GM21360 (cell line): ENCODE data around the gene C4BPA.

Experiments used
- ATAC-seq: cut with Tn5 transposase; IDR thresholded peaks from one replicate; pipeline ENCODE4 v1.9.1; 2021; ENCODE audit warnings: mild to moderate bottlenecking, moderate library complexity; ENCODE audit not compliant: unreplicated experiment

C4BPA gene

DNA sequence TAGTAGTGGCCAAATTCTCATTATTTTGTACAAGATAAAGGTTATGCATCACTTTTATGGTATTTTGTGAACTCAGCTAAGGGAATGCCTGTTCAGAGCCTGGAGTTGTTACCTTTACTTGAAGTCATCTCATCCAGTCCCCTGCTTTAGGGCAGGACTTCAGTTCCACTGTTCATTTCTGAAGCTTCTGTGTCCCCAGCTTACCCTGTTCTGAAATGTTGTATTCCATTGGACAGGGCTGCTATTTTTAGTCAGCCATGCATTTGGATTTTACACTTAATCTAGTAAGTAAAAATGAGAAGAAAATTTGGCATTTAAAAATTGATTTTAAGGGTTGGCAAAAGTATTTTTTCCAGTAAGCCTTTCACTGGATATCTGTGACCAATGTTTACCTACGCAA is 27.0 kb upstream of the C4BPA start:
- ATAC-seq: no peak

DNA sequence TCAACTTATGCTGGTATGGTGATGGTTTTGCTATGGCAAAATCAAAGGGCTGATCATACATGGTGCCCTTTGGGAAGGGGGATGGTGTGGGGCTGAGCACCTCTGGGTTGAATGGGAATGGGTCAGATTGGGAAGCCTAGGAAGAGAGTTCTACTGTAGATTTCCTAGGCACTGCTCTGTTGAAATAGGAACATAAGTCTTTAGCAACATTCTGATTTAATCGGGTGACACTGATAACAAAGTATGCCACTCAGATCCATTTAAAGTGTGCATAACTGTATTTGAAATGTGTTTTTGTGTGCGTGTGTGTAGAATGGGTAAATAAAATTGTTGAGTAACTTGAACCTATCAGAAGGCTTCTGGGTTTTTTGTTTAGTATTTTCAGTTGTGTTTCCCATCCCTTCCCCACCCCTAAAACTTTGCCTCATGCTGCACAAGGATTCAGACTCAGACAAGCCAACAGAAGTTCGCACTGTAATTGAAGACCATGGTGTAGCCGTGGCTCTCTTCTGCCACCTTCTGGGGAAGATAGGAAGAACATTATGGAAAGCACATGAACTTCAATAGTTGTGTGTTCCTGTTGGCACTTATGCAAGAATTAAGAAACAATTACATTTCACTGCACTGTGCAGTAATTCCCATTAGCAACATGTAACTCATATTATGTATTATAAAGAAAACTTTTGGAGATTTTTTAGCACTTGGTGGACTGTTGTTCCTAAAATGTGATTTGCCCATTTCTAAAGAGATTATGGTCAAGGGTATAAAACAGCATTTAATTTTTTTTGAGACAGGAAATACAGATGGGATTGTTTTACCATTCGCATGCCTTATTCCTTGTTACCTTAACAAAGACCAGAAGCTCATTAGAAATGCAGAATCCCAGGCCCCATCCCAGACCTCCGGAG is 26.3 kb upstream of the C4BPA start:
- ATAC-seq: no peak

GRCh38 chr1:207078578-207079132 is 25.4 kb upstream of the C4BPA start:
- ATAC-seq: no peak

GRCh38 chr1:207079706-207080241 is 24.3 kb upstream of the C4BPA start:
- no peak for ATAC-seq

GRCh38 chr1:207081088-207081487 is 22.9 kb upstream of the C4BPA start:
- ATAC-seq: no peak

DNA sequence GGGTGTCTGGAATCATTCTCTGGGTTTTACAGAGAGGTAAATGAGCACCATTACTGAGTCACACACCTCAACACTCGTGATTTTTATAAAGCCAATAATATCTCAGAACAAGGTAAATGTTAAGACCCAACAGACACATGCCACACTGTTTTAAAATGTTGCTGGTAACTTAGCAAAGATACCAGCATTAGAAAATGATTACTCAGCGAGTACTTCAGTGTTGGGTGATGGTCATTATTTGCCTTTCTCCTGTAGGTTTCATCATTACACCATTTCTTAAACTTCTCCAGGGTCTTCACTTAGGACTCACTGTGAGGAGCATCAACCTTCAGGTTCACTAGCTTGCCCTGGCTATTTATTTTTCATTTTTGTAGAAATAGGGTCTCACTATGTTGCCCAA is 22.2 kb upstream of the C4BPA start:
- no peak for ATAC-seq

DNA sequence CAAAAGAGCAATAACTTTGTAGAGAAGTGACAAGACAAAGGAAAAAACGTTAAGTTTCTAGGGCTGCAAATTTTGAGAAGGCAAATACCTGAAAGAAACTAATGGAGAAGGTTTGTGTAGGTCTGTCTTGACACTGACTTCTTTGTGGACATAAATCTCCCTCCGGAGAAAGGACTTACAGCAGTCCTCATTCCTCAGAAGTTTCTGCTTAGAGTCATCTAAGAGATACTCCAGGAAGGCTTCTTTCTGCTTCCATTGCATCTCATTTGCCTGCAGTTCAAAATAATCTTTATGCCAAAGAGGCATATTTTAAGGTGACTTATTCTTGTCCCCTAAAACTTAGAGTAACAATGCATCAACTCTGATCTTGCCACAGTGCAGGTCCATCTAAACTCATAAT is 19.8 kb upstream of the C4BPA start:
- ATAC-seq: no peak

- peak; percentile 55 for ATAC-seq
Measured at GRCh38 chr1:207084701-207085180, 19.3 kb upstream of the C4BPA start.

DNA sequence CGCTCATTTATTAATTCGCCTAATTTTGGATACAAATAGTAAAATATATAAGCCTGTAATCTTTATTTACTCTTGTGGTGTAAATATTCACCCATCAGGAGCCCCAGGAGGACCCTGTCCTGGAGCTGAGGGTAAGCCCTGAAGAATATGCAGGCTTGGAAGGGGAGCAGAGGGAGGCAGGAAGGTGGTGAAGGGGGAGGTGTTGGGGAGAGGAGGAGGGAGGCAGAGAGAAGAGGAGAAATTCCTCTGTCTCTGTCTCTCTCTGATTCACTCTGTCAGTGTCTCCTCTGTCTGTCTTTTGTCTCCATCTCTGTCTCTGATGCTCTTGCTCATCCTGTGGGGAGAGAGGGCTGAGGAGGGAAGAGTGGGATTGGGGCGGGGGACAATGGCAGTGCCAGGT is 18.1 kb upstream of the C4BPA start:
- no peak for ATAC-seq

- no peak for ATAC-seq
Measured at GRCh38 chr1:207088161-207088560, 15.9 kb upstream of the C4BPA start.

DNA sequence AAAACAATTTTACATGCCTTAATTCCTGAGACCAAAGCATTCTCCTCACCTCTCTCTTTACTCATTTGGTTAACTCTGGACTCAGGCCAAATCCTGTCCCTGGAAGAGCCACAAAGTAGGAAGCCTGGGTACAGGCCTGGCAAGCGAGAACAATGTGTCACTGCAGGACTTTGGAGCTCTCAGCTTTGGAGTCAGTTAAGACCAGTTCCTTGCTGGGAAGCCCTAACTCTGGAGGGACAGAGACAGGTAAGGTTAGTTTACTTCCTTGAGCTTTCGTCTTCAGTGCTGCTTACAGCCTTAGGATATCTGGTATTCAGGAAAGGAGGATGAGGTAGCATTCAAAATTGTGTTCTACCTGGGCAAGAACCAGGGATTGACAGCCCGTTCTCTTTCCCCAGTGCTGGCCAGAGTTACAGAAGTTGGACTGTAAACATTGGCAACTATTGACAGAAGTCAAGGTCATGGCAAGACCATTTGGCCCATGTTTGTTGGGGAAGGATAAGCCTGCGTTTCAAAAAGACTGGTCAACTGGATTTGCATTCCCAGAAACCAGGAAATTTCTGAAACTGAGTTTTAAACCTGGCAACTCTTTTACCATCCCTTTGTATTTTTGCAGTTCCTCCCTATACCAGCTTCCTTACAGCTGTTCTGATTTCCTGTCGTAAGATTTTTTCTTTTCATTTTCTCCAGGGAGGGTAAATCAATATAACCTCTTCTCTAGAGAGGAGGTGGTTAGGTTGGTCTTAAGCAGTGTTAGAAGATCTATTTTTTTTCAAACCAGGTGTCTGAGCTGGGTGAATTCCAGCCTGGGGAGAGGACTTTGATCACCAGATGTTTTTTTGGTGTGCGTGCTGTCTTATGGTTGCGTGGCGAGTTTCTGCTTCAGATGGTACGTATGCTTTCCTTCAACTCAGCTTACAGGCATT is 15.1 kb upstream of the C4BPA start, which contains the start of gene C4BPB:
Gene C4BPB (plus strand): TSS at position 160 of the 926 bp plus-strand sequence. CDS start 672 bp downstream, at position 832.
- ATAC-seq: no peak

DNA sequence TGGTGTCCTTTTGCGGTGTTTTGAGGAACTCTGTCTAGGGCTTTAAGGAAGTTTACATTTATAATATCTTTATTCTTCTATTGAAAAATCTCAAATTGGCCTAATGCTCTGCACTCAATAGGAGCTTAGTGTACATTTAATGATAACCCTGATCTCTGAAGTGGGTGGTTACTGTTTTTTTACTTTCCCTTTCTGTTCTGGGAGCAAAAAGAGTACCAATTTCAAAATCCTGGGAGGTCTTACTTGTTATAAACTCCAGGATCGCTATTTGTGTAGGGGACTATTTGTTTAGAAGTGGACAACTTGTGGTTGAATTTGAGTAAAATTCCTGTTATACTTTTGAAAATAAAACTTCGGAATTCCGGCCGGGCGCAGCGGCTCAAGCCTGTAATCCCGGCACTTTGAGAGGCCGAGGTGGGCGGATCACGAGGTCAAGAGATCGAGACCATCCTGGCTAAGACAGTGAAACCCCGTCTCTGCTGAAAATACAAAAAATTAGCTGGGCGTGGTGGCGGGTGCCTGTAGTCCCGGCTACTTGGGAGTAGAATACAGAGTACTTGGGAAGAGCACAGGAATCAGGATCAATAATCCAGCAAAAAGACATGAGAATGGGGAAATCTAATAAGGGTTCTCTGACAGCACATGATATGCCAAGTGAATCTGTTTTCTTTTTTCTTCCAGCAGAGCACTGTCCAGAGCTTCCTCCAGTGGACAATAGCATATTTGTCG is 14.2 kb upstream of the C4BPA start:
- no peak for ATAC-seq

- no peak for ATAC-seq
Measured at GRCh38 chr1:207091200-207091908, 12.7 kb upstream of the C4BPA start.

DNA sequence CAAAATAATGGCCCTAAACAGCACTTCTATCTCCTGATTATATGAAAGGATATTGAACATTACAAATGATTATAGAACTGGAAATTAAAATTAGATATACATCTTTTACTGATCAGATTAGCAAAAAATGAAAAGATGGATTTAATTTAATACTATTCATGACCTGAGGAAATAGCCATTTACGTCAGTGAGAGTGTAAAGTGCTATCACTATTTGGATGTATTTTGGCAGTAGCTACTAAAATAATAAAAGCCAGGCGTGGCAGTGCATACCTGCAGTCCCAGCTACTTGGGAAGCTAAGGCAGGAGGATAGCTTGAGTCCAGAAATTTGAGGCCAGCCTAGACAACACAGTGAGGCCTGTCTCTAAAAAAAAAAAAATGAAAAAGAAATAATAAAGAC is 10.1 kb upstream of the C4BPA start:
- no peak for ATAC-seq

- ATAC-seq: peak; percentile 71
Measured at GRCh38 chr1:207097871-207098324, 6.1 kb upstream of the C4BPA start.

- no peak for ATAC-seq
Measured at GRCh38 chr1:207101720-207102119, 2.3 kb upstream of the C4BPA start.

GRCh38 chr1:207102146-207102545 is 1.9 kb upstream of the C4BPA start:
- ATAC-seq: no peak

GRCh38 chr1:207102659-207103058 is 1.4 kb upstream of the C4BPA start:
- ATAC-seq: no peak

DNA sequence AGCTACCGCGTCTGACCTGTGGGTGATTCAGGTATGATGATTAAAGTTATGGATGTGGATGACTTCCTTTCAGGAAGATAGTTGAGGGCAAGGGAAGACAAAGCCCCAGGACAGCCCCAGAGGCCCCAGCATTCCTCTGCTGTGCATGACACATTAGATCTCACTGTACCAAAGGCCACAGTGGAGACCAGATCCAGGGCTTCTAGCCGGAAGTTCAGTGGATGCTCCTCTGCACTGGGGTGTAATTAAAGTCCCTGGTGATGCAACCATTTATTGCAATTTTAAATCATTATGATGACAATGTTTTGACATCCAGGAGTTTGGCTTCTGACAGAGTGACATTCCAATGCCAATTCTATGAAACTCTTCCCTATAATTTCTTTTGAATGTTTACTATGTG is 5.0 kb downstream of the C4BPA start:
- no peak for ATAC-seq
